ENCODE measurements around the gene VPS26C.
"Not testable (repeated sequence)": the region's sequence is repeated elsewhere in the genome, so short reads cannot be mapped to it uniquely, and the experiment has no call there.

VPS26C gene

GRCh38 chr21:37279271-37279670 lies 12.1 kb upstream of the VPS26C start:
- H3K9me3 ChIP-seq (ENCODE audit: insufficient read depth, low read depth, low read length); H3K4me3 ChIP-seq (ENCODE audit: low read length); H3K9ac ChIP-seq (ENCODE audit: low read depth, low read length); H3K36me3 ChIP-seq (ENCODE audit: insufficient read depth, low read length); H3K27ac ChIP-seq (ENCODE audit: low read depth, low read length); H3K4me1 ChIP-seq (ENCODE audit: insufficient read depth, low read length); H3K27me3 ChIP-seq (ENCODE audit: insufficient read depth, low read length): not testable (repeated sequence)
- WGBS = 89% methylated on average over 4 of the region's 4 CpGs

DNA sequence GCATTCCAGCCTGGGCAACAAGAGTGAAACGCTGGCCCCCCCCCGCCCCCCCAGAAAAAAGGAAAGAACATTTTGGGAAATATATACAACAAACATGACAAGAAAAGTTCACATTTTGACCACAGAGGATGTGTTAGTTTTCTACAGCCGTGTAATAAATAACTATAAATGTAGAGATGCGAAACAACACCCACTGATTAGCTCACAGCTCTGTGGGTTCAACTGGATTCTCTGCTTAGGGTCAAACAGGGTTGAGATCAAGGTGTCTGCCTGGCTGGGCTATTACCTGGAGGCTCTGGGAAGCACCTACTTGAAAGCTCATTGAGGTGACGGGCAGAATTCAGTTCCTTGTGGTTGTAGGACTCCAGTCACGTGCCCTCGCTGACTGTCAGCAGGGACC lies 11.1 kb upstream of the VPS26C start:
- H3K4me1 ChIP-seq (ENCODE audit: insufficient read depth, low read length) = peaks cover 14% of the 10 kb centered on the region
- H3K36me3 ChIP-seq (ENCODE audit: insufficient read depth, low read length) = no peaks in the 10 kb centered on the region
- 95% methylated on average over 5 of the region's 7 CpGs for WGBS
- no peak overlapping the region for H3K27ac ChIP-seq (ENCODE audit: low read depth, low read length)
- peaks cover 8% of the 10 kb centered on the region for H3K27me3 ChIP-seq (ENCODE audit: insufficient read depth, low read length)
- H3K4me3 ChIP-seq (ENCODE audit: low read length) = no peak overlapping the region
- no peak overlapping the region for H3K9ac ChIP-seq (ENCODE audit: low read depth, low read length)
- no peaks in the 10 kb centered on the region for H3K9me3 ChIP-seq (ENCODE audit: insufficient read depth, low read depth, low read length)

DNA sequence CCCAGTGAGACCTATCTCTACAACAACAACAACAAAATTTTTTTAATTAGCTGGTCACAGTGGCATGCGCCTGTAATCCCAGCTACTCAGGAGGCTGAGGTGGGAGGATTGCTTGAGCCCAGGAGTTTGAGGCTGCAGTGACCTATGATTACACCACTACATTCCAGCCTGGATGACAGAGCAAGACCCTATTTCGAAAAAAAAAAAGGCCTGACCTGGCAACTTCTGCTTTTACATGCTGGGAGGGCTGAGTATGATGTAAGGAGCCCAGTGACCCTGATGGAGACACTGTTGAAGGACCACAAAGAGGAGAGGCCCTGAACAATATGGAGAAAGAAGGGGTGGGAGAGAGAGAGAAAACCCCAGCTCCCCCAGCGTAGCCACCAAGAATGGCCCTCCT lies 9.2 kb upstream of the VPS26C start:
- H3K36me3 ChIP-seq (ENCODE audit: insufficient read depth, low read length) = no peaks in the 10 kb centered on the region
- H3K4me1 ChIP-seq (ENCODE audit: insufficient read depth, low read length) = peaks cover 11% of the 10 kb centered on the region
- no peak overlapping the region for H3K9ac ChIP-seq (ENCODE audit: low read depth, low read length)
- peaks cover 2% of the 10 kb centered on the region for H3K27me3 ChIP-seq (ENCODE audit: insufficient read depth, low read length)
- H3K4me3 ChIP-seq (ENCODE audit: low read length) = no peak overlapping the region
- no peak overlapping the region for H3K27ac ChIP-seq (ENCODE audit: low read depth, low read length)
- WGBS = 98% methylated on average over 3 of the region's 3 CpGs
- no peaks in the 10 kb centered on the region for H3K9me3 ChIP-seq (ENCODE audit: insufficient read depth, low read depth, low read length)

GRCh38 chr21:37273911-37274690 lies 7.0 kb upstream of the VPS26C start:
- Histone ChIP-seq H3K27ac (ENCODE audit: low read depth, low read length) (peak overlapping the region; percentile 12; the same call in 1 of the 2 replicates), H3K4me3 (ENCODE audit: low read length) (peak overlapping the region; percentile 11; the same call in 1 of the 2 replicates), H3K4me1 (ENCODE audit: insufficient read depth, low read length) (peaks cover 9% of the 10 kb centered on the region), H3K9ac (ENCODE audit: low read depth, low read length) (no peak overlapping the region), H3K27me3 (ENCODE audit: insufficient read depth, low read length) (no peaks in the 10 kb centered on the region), H3K36me3 (ENCODE audit: insufficient read depth, low read length) (no peaks in the 10 kb centered on the region), H3K9me3 (ENCODE audit: insufficient read depth, low read depth, low read length) (no peaks in the 10 kb centered on the region)
- WGBS = 54% methylated on average over 7 of the region's 9 CpGs

- H3K36me3 ChIP-seq (ENCODE audit: insufficient read depth, low read length) = no peaks in the 10 kb centered on the region
- no peaks in the 10 kb centered on the region for H3K27me3 ChIP-seq (ENCODE audit: insufficient read depth, low read length)
- H3K4me3 ChIP-seq (ENCODE audit: low read length) = peak overlapping the region; percentile 11; the same call in 1 of the 2 replicates
- no CpG with 5 or more reads among the region's 1 CpG for WGBS
- H3K4me1 ChIP-seq (ENCODE audit: insufficient read depth, low read length) = peaks cover 11% of the 10 kb centered on the region
- H3K9ac ChIP-seq (ENCODE audit: low read depth, low read length) = no peak overlapping the region
- no peaks in the 10 kb centered on the region for H3K9me3 ChIP-seq (ENCODE audit: insufficient read depth, low read depth, low read length)
- H3K27ac ChIP-seq (ENCODE audit: low read depth, low read length) = peak overlapping the region; percentile 12; the same call in 1 of the 2 replicates
These were observed 6.3 kb upstream of the VPS26C start for GRCh38 chr21:37273440-37273839.

DNA sequence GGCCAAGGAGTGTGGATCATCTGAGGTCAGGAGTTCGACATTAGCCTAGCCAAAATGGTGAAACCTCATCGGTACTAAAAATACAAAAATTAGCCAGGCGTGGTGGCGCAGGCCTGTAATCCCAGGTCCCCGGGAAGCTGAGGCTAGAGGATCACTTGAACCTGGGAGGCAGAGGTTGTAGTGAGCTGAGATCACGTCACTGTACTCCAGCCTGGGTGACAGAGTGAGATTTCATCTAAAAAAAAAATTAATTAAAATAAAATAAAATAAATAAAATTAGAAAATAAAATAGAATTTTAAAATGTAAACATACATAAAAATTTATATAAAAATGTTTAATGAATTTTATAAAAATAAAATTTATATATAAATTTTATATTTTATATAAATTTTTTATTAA lies 5.8 kb upstream of the VPS26C start:
- no peaks in the 10 kb centered on the region for H3K27me3 ChIP-seq (ENCODE audit: insufficient read depth, low read length)
- H3K9me3 ChIP-seq (ENCODE audit: insufficient read depth, low read depth, low read length) = no peaks in the 10 kb centered on the region
- H3K9ac ChIP-seq (ENCODE audit: low read depth, low read length) = no peak overlapping the region
- H3K4me3 ChIP-seq (ENCODE audit: low read length) = no peak overlapping the region
- no peaks in the 10 kb centered on the region for H3K36me3 ChIP-seq (ENCODE audit: insufficient read depth, low read length)
- WGBS = 96% methylated on average over 5 of the region's 6 CpGs
- H3K4me1 ChIP-seq (ENCODE audit: insufficient read depth, low read length) = peaks cover 14% of the 10 kb centered on the region
- H3K27ac ChIP-seq (ENCODE audit: low read depth, low read length) = no peak overlapping the region

- no peaks in the 10 kb centered on the region for H3K27me3 ChIP-seq (ENCODE audit: insufficient read depth, low read length)
- H3K4me1 ChIP-seq (ENCODE audit: insufficient read depth, low read length) = peaks cover 14% of the 10 kb centered on the region
- WGBS = 85% methylated on average over 8 of the region's 8 CpGs
- no peaks in the 10 kb centered on the region for H3K36me3 ChIP-seq (ENCODE audit: insufficient read depth, low read length)
- H3K9me3 ChIP-seq (ENCODE audit: insufficient read depth, low read depth, low read length) = no peaks in the 10 kb centered on the region
- H3K9ac ChIP-seq (ENCODE audit: low read depth, low read length) = no peak overlapping the region
- no peak overlapping the region for H3K4me3 ChIP-seq (ENCODE audit: low read length)
- no peak overlapping the region for H3K27ac ChIP-seq (ENCODE audit: low read depth, low read length)
These were observed 3.6 kb upstream of the VPS26C start for GRCh38 chr21:37270576-37271365.

DNA sequence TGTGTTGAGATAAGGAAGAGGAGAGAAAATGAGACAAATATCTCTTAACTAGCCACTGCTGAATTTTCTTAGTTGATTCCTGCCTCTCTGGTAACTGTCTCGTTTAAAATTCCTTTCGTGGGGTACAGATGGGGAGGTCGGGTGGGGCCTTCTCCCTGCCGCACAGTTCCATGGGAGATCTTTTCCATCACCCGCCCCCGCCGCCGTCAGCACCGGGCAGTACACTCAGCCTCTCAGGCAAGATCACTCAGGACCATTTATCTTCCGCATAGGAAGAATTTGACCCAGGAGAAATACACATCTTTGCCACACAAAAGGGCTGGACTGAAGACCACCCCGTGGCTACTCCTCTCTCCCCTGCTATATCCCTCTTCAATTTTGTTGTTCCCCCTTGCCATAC lies 2.3 kb upstream of the VPS26C start:
- Histone ChIP-seq H3K4me3 (ENCODE audit: low read length) (no peak overlapping the region), H3K9ac (ENCODE audit: low read depth, low read length) (no peak overlapping the region), H3K27me3 (ENCODE audit: insufficient read depth, low read length) (no peaks in the 10 kb centered on the region), H3K4me1 (ENCODE audit: insufficient read depth, low read length) (peaks cover 14% of the 10 kb centered on the region), H3K27ac (ENCODE audit: low read depth, low read length) (no peak overlapping the region), H3K9me3 (ENCODE audit: insufficient read depth, low read depth, low read length) (no peaks in the 10 kb centered on the region), H3K36me3 (ENCODE audit: insufficient read depth, low read length) (no peaks in the 10 kb centered on the region)
- 96% methylated on average over 11 of the region's 11 CpGs for WGBS

DNA sequence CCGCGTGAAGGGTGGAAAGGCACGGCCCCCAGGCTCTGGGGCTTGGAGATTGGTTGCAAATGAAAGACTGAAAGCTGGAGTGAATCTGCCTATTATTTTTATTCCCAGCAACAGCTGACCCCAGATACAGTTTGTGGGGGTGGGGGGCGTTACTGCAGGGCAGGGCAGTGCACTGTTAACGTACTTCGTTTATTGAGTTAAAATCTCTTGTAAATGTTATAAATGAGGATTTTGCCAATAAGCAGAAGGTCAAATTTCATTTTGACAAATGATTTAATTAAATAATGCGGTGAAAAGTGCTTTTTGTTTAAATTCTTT lies 1.0 kb upstream of the VPS26C start:
- Histone ChIP-seq H3K4me3 (ENCODE audit: low read length) (peak overlapping the region; percentile 83), H3K27me3 (ENCODE audit: insufficient read depth, low read length) (no peaks in the 10 kb centered on the region), H3K4me1 (ENCODE audit: insufficient read depth, low read length) (peaks cover 5% of the 10 kb centered on the region), H3K9me3 (ENCODE audit: insufficient read depth, low read depth, low read length) (no peaks in the 10 kb centered on the region), H3K36me3 (ENCODE audit: insufficient read depth, low read length) (no peaks in the 10 kb centered on the region), H3K9ac (ENCODE audit: low read depth, low read length) (peak overlapping the region; percentile 93), H3K27ac (ENCODE audit: low read depth, low read length) (peak overlapping the region; percentile 100)
- WGBS = 2% methylated on average over 7 of the region's 7 CpGs

GRCh38 chr21:37266515-37267221 lies 466 bp downstream of the VPS26C start:
- Histone ChIP-seq H3K36me3 (ENCODE audit: insufficient read depth, low read length) (no peaks in the 10 kb centered on the region), H3K27me3 (ENCODE audit: insufficient read depth, low read length) (no peaks in the 10 kb centered on the region), H3K27ac (ENCODE audit: low read depth, low read length) (peak overlapping the region; percentile 100), H3K4me1 (ENCODE audit: insufficient read depth, low read length) (peaks cover 5% of the 10 kb centered on the region), H3K9me3 (ENCODE audit: insufficient read depth, low read depth, low read length) (no peaks in the 10 kb centered on the region), H3K4me3 (ENCODE audit: low read length) (peak overlapping the region; percentile 83), H3K9ac (ENCODE audit: low read depth, low read length) (peak overlapping the region; percentile 76)
- under 1% methylated on average over 38 of the region's 39 CpGs for WGBS

- Histone ChIP-seq H3K4me1 (ENCODE audit: insufficient read depth, low read length) (peaks cover 5% of the 10 kb centered on the region), H3K27ac (ENCODE audit: low read depth, low read length) (no peak overlapping the region), H3K9me3 (ENCODE audit: insufficient read depth, low read depth, low read length) (no peaks in the 10 kb centered on the region), H3K9ac (ENCODE audit: low read depth, low read length) (no peak overlapping the region), H3K4me3 (ENCODE audit: low read length) (no peak overlapping the region), H3K27me3 (ENCODE audit: insufficient read depth, low read length) (no peaks in the 10 kb centered on the region), H3K36me3 (ENCODE audit: insufficient read depth, low read length) (peaks cover 3% of the 10 kb centered on the region; the same call in 1 of the 2 replicates)
- WGBS = 93% methylated on average over 3 of the region's 4 CpGs
These were observed 2.3 kb downstream of the VPS26C start for GRCh38 chr21:37264808-37265207.

Measured in HUES64 (cell line).